SK-N-SH (cell line): ENCODE results near the gene CCNI2. TPM values are rescaled to one million over a fixed set of nuclear protein-coding genes. Genes with fewer than 3 reads are reported as not detected.

Experiments used
- CTCF ChIA-PET: fragments of 300-600, 350-600 bp; formaldehyde crosslinking; extraction: SDS; loops from one replicate; lab custom pipeline; 2021; lab: Yijun Ruan, JAX
- POLR2A ChIA-PET: fragments of 350-600 bp; sonication (Branson Sonifier 250); formaldehyde crosslinking; extraction: SDS; loops from one replicate; lab custom pipeline; 2020; ENCODE audit warnings: antibody characterized with exemption, inconsistent platforms; lab: Yijun Ruan, JAX
- DNase-seq: peaks from one replicate; pipeline ENCODE4 v3.0.0; 2012
- H2AFZ ChIP-seq: fragments of 200-600 bp; sonication (generic); 2 replicates; pipeline ENCODE4 v1.8.1; 2016; ENCODE audit warnings: antibody characterized with exemption, mild to moderate bottlenecking, low read depth
- H3F3A ChIP-seq: fragments of 200-600 bp; sonication (generic); replicated peaks from 2 replicates; pipeline ENCODE3; 2016; ENCODE audit warnings: antibody characterized with exemption, mild to moderate bottlenecking; ENCODE audit not compliant: insufficient read depth
- H3K27ac ChIP-seq, 2 experiments: fragments of 200-500 bp in 1 of 2; fragments of 200-600 bp in 1 of 2; sonication (Bioruptor generic) in 1 of 2; sonication (generic), shearing (Covaris generic) in 1 of 2; 2 replicates each; pipeline versions ENCODE4 v1.5.1 to v1.6.1; 2014 to 2016; ENCODE audit warnings: low read depth in 2 of 2, inconsistent platforms in 1 of 2, low read length in 1 of 2, mild to moderate bottlenecking in 1 of 2, mixed read lengths in 1 of 2
- H3K27me3 ChIP-seq: fragments of 200-600 bp; sonication (generic), shearing (Covaris generic); 2 replicates; pipeline ENCODE4 v1.6.1; 2016; ENCODE audit warnings: mixed run types; ENCODE audit not compliant: insufficient read depth
- H3K36me3 ChIP-seq, 2 experiments: fragments of 200-500 bp in 1 of 2; fragments of 200-600 bp in 1 of 2; sonication (Bioruptor generic) in 1 of 2; sonication (generic) in 1 of 2; replicated peaks in 1 of 2; 2 replicates each; pipeline versions ENCODE3 to v1.5.1; 2014 to 2016; ENCODE audit warnings: low read length in 1 of 2, mild to moderate bottlenecking in 1 of 2; ENCODE audit not compliant: insufficient read depth in 2 of 2, control insufficient read depth in 1 of 2
- H3K4me1 ChIP-seq, 2 experiments: fragments of 200-500 bp in 1 of 2; fragments of 200-600 bp in 1 of 2; sonication (Bioruptor generic) in 1 of 2; sonication (generic), shearing (Covaris generic) in 1 of 2; 2 replicates each; pipeline versions ENCODE4 v1.5.1 to v1.6.1; 2014 to 2016; ENCODE audit warnings: low read depth in 1 of 2, low read length in 1 of 2, mixed run types in 1 of 2; ENCODE audit not compliant: insufficient read depth in 2 of 2, control insufficient read depth in 1 of 2
- H3K4me2 ChIP-seq: fragments of 200-600 bp; sonication (generic), shearing (Covaris generic); 2 replicates; pipeline ENCODE4 v1.6.1; 2017; ENCODE audit warnings: mixed run types
- H3K4me3 ChIP-seq, 2 experiments: fragments of 200-500 bp in 1 of 2; fragments of 200-600 bp in 1 of 2; sonication (Bioruptor generic) in 1 of 2; sonication (generic), shearing (Covaris generic) in 1 of 2; 2 replicates each; pipeline versions ENCODE4 v1.5.1 to v1.8.1; 2014 to 2016; ENCODE audit warnings: low read depth in 2 of 2, inconsistent platforms in 1 of 2, low read length in 1 of 2, mild to moderate bottlenecking in 1 of 2, mixed read lengths in 1 of 2, moderate library complexity in 1 of 2
- H3K79me2 ChIP-seq: fragments of 200-600 bp; sonication (generic); 2 replicates; pipeline ENCODE4 v1.8.1; 2017; ENCODE audit warnings: mild to moderate bottlenecking; ENCODE audit not compliant: insufficient read depth
- H3K9ac ChIP-seq: fragments of 200-600 bp; sonication (generic); 2 replicates; pipeline ENCODE4 v1.6.1; 2017; ENCODE audit warnings: mixed run types
- H3K9me2 ChIP-seq: fragments of 200-600 bp; sonication (generic); 2 replicates; pipeline ENCODE4 v1.6.1; 2017; ENCODE audit warnings: mixed run types
- H3K9me3 ChIP-seq: fragments of 200-600 bp; sonication (generic); 2 replicates; pipeline ENCODE4 v1.6.1; 2017; ENCODE audit warnings: mixed run types, mild to moderate bottlenecking, moderate library complexity
- H4K20me1 ChIP-seq: fragments of 200-600 bp; sonication (generic); 2 replicates; pipeline ENCODE4 v1.6.1; 2017; ENCODE audit warnings: mild to moderate bottlenecking, mixed run types; ENCODE audit not compliant: insufficient read depth
- EZH2phosphoT487 ChIP-seq: fragments of 200-600 bp; sonication (generic); IDR thresholded peaks from 2 replicates; pipeline ENCODE4 v1.6.1; 2017; ENCODE audit warnings: low read depth, mixed run types, mild to moderate bottlenecking, antibody characterized with exemption, moderate library complexity, borderline replicate concordance
- FOSL2 ChIP-seq: IDR thresholded peaks from 2 replicates; pipeline ENCODE4 v1.4.0; 2012; ENCODE audit warnings: low read depth, mild to moderate bottlenecking, moderate library complexity, borderline replicate concordance
- FOXJ3 ChIP-seq: sonication (generic); formaldehyde crosslinking; IDR thresholded peaks from 2 replicates; pipeline ENCODE4 v1.5.1; 2020; ENCODE audit warnings: mild to moderate bottlenecking, missing genetic modification reagents
- GABPA ChIP-seq: IDR thresholded peaks from 2 replicates; pipeline ENCODE4 v1.4.0; 2012; ENCODE audit warnings: low read depth, mild to moderate bottlenecking
- GATA2 ChIP-seq: sonication (generic); formaldehyde crosslinking; IDR thresholded peaks from 2 replicates; pipeline ENCODE4 v1.5.0; 2020; ENCODE audit warnings: mild to moderate bottlenecking, missing genetic modification reagents
- NFIC ChIP-seq: IDR thresholded peaks from 2 replicates; pipeline ENCODE4 v1.4.0; 2012; ENCODE audit warnings: borderline replicate concordance
- PBX3 ChIP-seq: IDR thresholded peaks from 2 replicates; pipeline ENCODE4; 2012
- RAD21 ChIP-seq: IDR thresholded peaks from 2 replicates; pipeline ENCODE4 v1.6.1; 2012; ENCODE audit warnings: mild to moderate bottlenecking, low read length
- RCOR1 ChIP-seq: fragments of 150-350 bp; IDR thresholded peaks from 2 replicates; pipeline ENCODE4 v1.6.1; 2017; ENCODE audit warnings: antibody characterized with exemption, low read length
- REST ChIP-seq: IDR thresholded peaks from 2 replicates; pipeline ENCODE4 v1.6.1; 2012; ENCODE audit warnings: mild to moderate bottlenecking, low read depth, low read length, moderate library complexity
- RFX5 ChIP-seq: IDR thresholded peaks from 2 replicates; pipeline ENCODE4 v1.6.1; 2012; ENCODE audit warnings: mild to moderate bottlenecking, improper control_type of control experiment, low read length
- SIN3A ChIP-seq: IDR thresholded peaks from 2 replicates; pipeline ENCODE4 v1.6.1; 2012; ENCODE audit warnings: low read depth, mild to moderate bottlenecking, low read length, moderate library complexity, borderline replicate concordance
- TAF1 ChIP-seq: IDR thresholded peaks from 2 replicates; pipeline ENCODE4 v1.6.1; 2012; ENCODE audit warnings: low read depth, mild to moderate bottlenecking, low read length, moderate library complexity, borderline replicate concordance
- WGBS: methylation state at CpG from one replicate; pipeline ENCODE4 v1.1.6; 2017; ENCODE audit warnings: low lambda C conversion rate; 5-methylcytosine and 5-hydroxymethylcytosine counted together
- polyA plus RNA-seq, 3 experiments: library from polyadenylated mRNA; depleted of rRNA; stranded (reverse); fragments of >200 nt; gene quantifications; 2 replicates each; pipeline ENCODE4 v1.2.3, GENCODE V29; 2012
- TF ChIP-seq, protein P1 (sequence below): fragments of 150-350 bp; IDR thresholded peaks from 2 replicates; pipeline ENCODE4 v1.6.1; 2017; ENCODE audit warnings: antibody characterized with exemption, low read length, low read depth, borderline replicate concordance
- TF ChIP-seq, protein P2 (sequence below): IDR thresholded peaks from 2 replicates; pipeline ENCODE4 v1.4.0; 2012; ENCODE audit warnings: low read depth, borderline replicate concordance

Gene CCNI2
- polyA plus RNA-seq, 1 of the 3 experiments (the other 2 are of a cell fraction): 0.05 TPM

DNA sequence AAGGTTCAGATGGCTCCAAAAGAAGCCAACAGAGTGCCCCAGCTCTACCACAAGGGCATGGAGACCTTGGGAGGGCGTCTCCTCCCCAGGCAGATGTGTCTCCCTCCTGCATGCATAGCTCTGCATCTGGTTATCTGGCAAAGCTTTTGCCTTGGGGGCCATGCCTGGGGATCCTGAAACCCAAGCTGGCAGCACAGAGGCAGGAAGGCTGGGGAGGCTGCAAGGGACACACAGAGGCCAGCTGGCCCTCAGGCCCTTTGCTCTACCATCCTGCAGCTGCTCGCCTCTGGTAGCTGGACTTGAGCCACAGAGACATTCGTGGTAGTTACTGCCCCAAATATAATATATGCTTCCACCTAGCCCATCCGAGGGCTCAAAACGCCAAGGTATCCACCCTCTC lies 25.9 kb downstream of the CCNI2 start:
- DNase-seq: peak; percentile 15
- Histone ChIP-seq H4K20me1 (peaks cover 19% of the 10 kb centered on the region; the same call in 1 of the 2 replicates), H3K79me2 (peaks cover 82% of the 10 kb centered on the region), H2AFZ (no peak overlapping the region), H3K27ac (no peak overlapping the region), H3K4me1 (peaks cover 16 to 53% of the 10 kb centered on the region in 2 experiments; a peak in 2 of 4 replicates), H3K9me3 (no peaks in the 10 kb centered on the region), H3K9ac (no peak overlapping the region), H3K4me3 (no peak overlapping the region), H3K4me2 (no peak overlapping the region), H3K27me3 (no peaks in the 10 kb centered on the region), H3K36me3 (no peaks in the 10 kb centered on the region)
- 100% methylated on average over 3 of the region's 5 CpGs for WGBS
- ChIA-PET POLR2A (no interaction called here), CTCF (interaction anchor here (1.0 to 3.0 kb wide), 4 partner anchors 18 to 55 kb away, joined by 3 to 13 read pairs (median 4); partner anchors contain the start of gene CCNI2)
- TF ChIP-seq FOSL2 (no peak), RFX5 (no peak), EZH2phosphoT487 (no peak), SIN3A (no peak), TAF1 (no peak), NFIC (no peak)
- TF ChIP-seq, protein P1, sequence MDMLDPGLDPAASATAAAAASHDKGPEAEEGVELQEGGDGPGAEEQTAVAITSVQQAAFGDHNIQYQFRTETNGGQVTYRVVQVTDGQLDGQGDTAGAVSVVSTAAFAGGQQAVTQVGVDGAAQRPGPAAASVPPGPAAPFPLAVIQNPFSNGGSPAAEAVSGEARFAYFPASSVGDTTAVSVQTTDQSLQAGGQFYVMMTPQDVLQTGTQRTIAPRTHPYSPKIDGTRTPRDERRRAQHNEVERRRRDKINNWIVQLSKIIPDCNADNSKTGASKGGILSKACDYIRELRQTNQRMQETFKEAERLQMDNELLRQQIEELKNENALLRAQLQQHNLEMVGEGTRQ: no peak
- TF ChIP-seq, protein P2, sequence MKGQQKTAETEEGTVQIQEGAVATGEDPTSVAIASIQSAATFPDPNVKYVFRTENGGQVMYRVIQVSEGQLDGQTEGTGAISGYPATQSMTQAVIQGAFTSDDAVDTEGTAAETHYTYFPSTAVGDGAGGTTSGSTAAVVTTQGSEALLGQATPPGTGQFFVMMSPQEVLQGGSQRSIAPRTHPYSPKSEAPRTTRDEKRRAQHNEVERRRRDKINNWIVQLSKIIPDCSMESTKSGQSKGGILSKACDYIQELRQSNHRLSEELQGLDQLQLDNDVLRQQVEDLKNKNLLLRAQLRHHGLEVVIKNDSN: no peak
- TF ChIP-seq, all 33 proteins: peak for 0
- Histone ChIP-seq H3K9me2 (no peaks in the 10 kb centered on the region), H3F3A (no peaks in the 10 kb centered on the region)

GRCh38 chr5:132773601-132774355 lies 26.6 kb downstream of the CCNI2 start:
- H3K4me1 ChIP-seq: peaks cover 10 to 49% of the 10 kb centered on the region in 2 experiments; a peak in 1 of 4 replicates
- DNase-seq: no peak
- no peak overlapping the region for H3K4me3 ChIP-seq
- H3K27ac ChIP-seq: no peak overlapping the region; a peak in 1 of 4 replicates
- 77% methylated on average over 12 of the region's 12 CpGs for WGBS
- no peaks in the 10 kb centered on the region for H3K9me3 ChIP-seq
- H3K27me3 ChIP-seq: no peaks in the 10 kb centered on the region
- H3K9ac ChIP-seq: no peak overlapping the region
- H2AFZ ChIP-seq: no peak overlapping the region
- no peaks in the 10 kb centered on the region for H3K36me3 ChIP-seq
- no peak overlapping the region for H3K4me2 ChIP-seq
- H4K20me1 ChIP-seq: peaks cover 12% of the 10 kb centered on the region; the same call in 1 of the 2 replicates
- no peaks in the 10 kb centered on the region for H3K9me2 ChIP-seq
- TF ChIP-seq, protein P2: no peak
- TF ChIP-seq RAD21 (no peak), FOXJ3 (CRISPR knock-in tag) (no peak), REST (no peak), NFIC (no peak), RCOR1 (no peak), EZH2phosphoT487 (no peak), GABPA (no peak), GATA2 (CRISPR knock-in tag) (no peak), PBX3 (no peak)
- TF ChIP-seq, all 33 proteins: peak for 0
- Histone ChIP-seq H3K79me2 (peaks cover 75% of the 10 kb centered on the region), H3F3A (peaks cover 1% of the 10 kb centered on the region)
- CTCF ChIA-PET: interaction anchor here (1.0 to 3.0 kb wide), 5 partner anchors 19 to 54 kb away, joined by 3 to 16 read pairs (median 5); partner anchors contain the start of gene CCNI2
- POLR2A ChIA-PET: no interaction called here
